HEK293 (cell line): ENCODE data around the gene KREMEN2.

ENCODE experiments used
- CTCF ChIA-PET: fragments of 350-600 bp; formaldehyde crosslinking; extraction: SDS; loops from one replicate; lab custom pipeline; 2021; ENCODE audit warnings: antibody characterized with exemption; lab: Yijun Ruan, JAX
- POLR2A ChIA-PET: fragments of 300-600 bp; formaldehyde crosslinking; extraction: SDS; loops from one replicate; lab custom pipeline; 2020; ENCODE audit warnings: antibody characterized with exemption, inconsistent platforms; lab: Yijun Ruan, JAX
- H3K27ac ChIP-seq: fragments of 200-500 bp; sonication (Bioruptor generic); 2 replicates; pipeline ENCODE4 v1.5.1; 2014; ENCODE audit warnings: low read depth, low read length, control low read depth, inconsistent platforms; ENCODE audit errors: extremely low read depth
- H3K36me3 ChIP-seq, 2 experiments: fragments of 200-500 bp in 1 of 2; sonication (Bioruptor generic) in 1 of 2; 1 replicate in 1 of 2; 2 replicates in 1 of 2; pipeline ENCODE4 v1.5.1; 2014 to 2017; ENCODE audit warnings: inconsistent platforms in 2 of 2, low read length in 2 of 2; ENCODE audit not compliant: control insufficient read depth in 2 of 2, insufficient read depth in 1 of 2
- H3K4me1 ChIP-seq: fragments of 200-500 bp; sonication (Bioruptor generic); 2 replicates; pipeline ENCODE4 v1.5.1; 2014; ENCODE audit warnings: mild to moderate bottlenecking, low read length, inconsistent platforms; ENCODE audit not compliant: control insufficient read depth, insufficient read depth
- H3K4me3 ChIP-seq: 2 replicates; pipeline ENCODE4 v1.5.1; 2011; ENCODE audit warnings: low read depth, mild to moderate bottlenecking, control low read depth, low read length, moderate library complexity
- H3K9me3 ChIP-seq: fragments of 200-500 bp; sonication (Bioruptor generic); 2 replicates; pipeline ENCODE4 v1.5.1; 2014; ENCODE audit warnings: low read depth, low read length, inconsistent platforms; ENCODE audit not compliant: control insufficient read depth, insufficient read depth
- BCL11B ChIP-seq: fragments of 450-650 bp; formaldehyde crosslinking; IDR thresholded peaks from 2 replicates; pipeline ENCODE4 v1.5.1; 2016; ENCODE audit warnings: low read depth, missing biosample characterization, missing genetic modification characterization
- EGR2 ChIP-seq: fragments of 450-650 bp; formaldehyde crosslinking; IDR thresholded peaks from 2 replicates; pipeline ENCODE4 v1.5.1; 2016; ENCODE audit warnings: low read depth, missing biosample characterization, missing genetic modification characterization
- GLIS2 ChIP-seq: fragments of 450-650 bp; formaldehyde crosslinking; IDR thresholded peaks from 2 replicates; pipeline ENCODE4 v1.5.1; 2016; ENCODE audit warnings: missing biosample characterization, missing genetic modification characterization
- IKZF3 ChIP-seq: fragments of 450-650 bp; IDR thresholded peaks from 2 replicates; pipeline ENCODE4 v1.5.0; 2018; ENCODE audit warnings: missing biosample characterization, mild to moderate bottlenecking, missing genetic modification characterization, moderate library complexity
- KLF1 ChIP-seq: fragments of 450-650 bp; formaldehyde crosslinking; IDR thresholded peaks from 2 replicates; pipeline ENCODE4 v1.5.1; 2016; ENCODE audit warnings: missing biosample characterization, missing genetic modification characterization
- KLF8 ChIP-seq: fragments of 450-650 bp; formaldehyde crosslinking; IDR thresholded peaks from 2 replicates; pipeline ENCODE4 v1.5.1; 2016; ENCODE audit warnings: missing biosample characterization, missing genetic modification characterization
- KLF9 ChIP-seq: fragments of 450-650 bp; formaldehyde crosslinking; IDR thresholded peaks from 2 replicates; pipeline ENCODE4 v1.5.1; 2016; ENCODE audit warnings: missing biosample characterization, missing genetic modification characterization, low read depth
- PATZ1 ChIP-seq: fragments of 450-650 bp; formaldehyde crosslinking; IDR thresholded peaks from 2 replicates; pipeline ENCODE4 v1.5.1; 2016; ENCODE audit warnings: missing biosample characterization, missing genetic modification characterization
- PRDM10 ChIP-seq: fragments of 450-650 bp; formaldehyde crosslinking; IDR thresholded peaks from 2 replicates; pipeline ENCODE4 v1.5.1; 2016; ENCODE audit warnings: missing biosample characterization, missing genetic modification characterization
- SCRT2 ChIP-seq: fragments of 450-650 bp; formaldehyde crosslinking; IDR thresholded peaks from 2 replicates; pipeline ENCODE4 v1.5.1; 2016; ENCODE audit warnings: missing biosample characterization, missing genetic modification characterization
- SP2 ChIP-seq: fragments of 450-650 bp; formaldehyde crosslinking; IDR thresholded peaks from 2 replicates; pipeline ENCODE4 v1.5.1; 2016; ENCODE audit warnings: missing biosample characterization, missing genetic modification characterization
- SP3 ChIP-seq: fragments of 450-650 bp; formaldehyde crosslinking; IDR thresholded peaks from 2 replicates; pipeline ENCODE4 v1.5.1; 2016; ENCODE audit warnings: missing biosample characterization, missing genetic modification characterization
- ZIC2 ChIP-seq: fragments of 450-650 bp; formaldehyde crosslinking; IDR thresholded peaks from 2 replicates; pipeline ENCODE4 v1.5.1; 2016; ENCODE audit warnings: missing biosample characterization, missing genetic modification characterization
- ZNF146 ChIP-seq: fragments of 450-650 bp; formaldehyde crosslinking; IDR thresholded peaks from 2 replicates; pipeline ENCODE4 v1.5.1; 2016; ENCODE audit warnings: missing biosample characterization, missing genetic modification characterization
- ZNF202 ChIP-seq: fragments of 450-650 bp; formaldehyde crosslinking; IDR thresholded peaks from 2 replicates; pipeline ENCODE4 v1.5.1; 2016; ENCODE audit warnings: missing biosample characterization, missing genetic modification characterization, borderline replicate concordance
- ZNF324 ChIP-seq: fragments of 450-650 bp; formaldehyde crosslinking; IDR thresholded peaks from 2 replicates; pipeline ENCODE4 v1.5.1; 2016; ENCODE audit warnings: missing biosample characterization, missing genetic modification characterization
- ZNF423 ChIP-seq: fragments of 450-650 bp; formaldehyde crosslinking; IDR thresholded peaks from 2 replicates; pipeline ENCODE4 v1.5.1; 2016; ENCODE audit warnings: missing biosample characterization, missing genetic modification characterization
- ZNF48 ChIP-seq: fragments of 450-650 bp; formaldehyde crosslinking; IDR thresholded peaks from 2 replicates; pipeline ENCODE4 v1.5.1; 2016; ENCODE audit warnings: missing biosample characterization, missing genetic modification characterization
- ZNF549 ChIP-seq: fragments of 450-650 bp; IDR thresholded peaks from 2 replicates; pipeline ENCODE4 v1.5.1; 2018; ENCODE audit warnings: missing biosample characterization, missing genetic modification characterization, mild to moderate bottlenecking, inconsistent platforms, moderate library complexity
- ZNF561 ChIP-seq: fragments of 450-650 bp; IDR thresholded peaks from 2 replicates; pipeline ENCODE4 v1.5.1; 2018; ENCODE audit warnings: missing biosample characterization, missing genetic modification characterization, borderline replicate concordance
- ZNF76 ChIP-seq: fragments of 450-650 bp; formaldehyde crosslinking; IDR thresholded peaks from 2 replicates; pipeline ENCODE4; 2016; ENCODE audit warnings: low read depth, missing biosample characterization, missing genetic modification characterization, borderline replicate concordance
- ZNF785 ChIP-seq: fragments of 450-650 bp; formaldehyde crosslinking; IDR thresholded peaks from 2 replicates; pipeline ENCODE4 v1.5.1; 2016; ENCODE audit warnings: missing biosample characterization, missing genetic modification characterization
- TF ChIP-seq, protein P1 (sequence below): fragments of 450-650 bp; formaldehyde crosslinking; IDR thresholded peaks from 2 replicates; pipeline ENCODE4 v1.5.1; 2016; ENCODE audit warnings: missing biosample characterization, missing genetic modification characterization
- TF ChIP-seq, protein P2 (sequence below): fragments of 450-650 bp; formaldehyde crosslinking; IDR thresholded peaks from 2 replicates; pipeline ENCODE4 v1.5.1; 2016; ENCODE audit warnings: missing biosample characterization, missing genetic modification characterization

Gene KREMEN2

GRCh38 chr16:2979669-2980226, 15.7 kb downstream of the KREMEN2 start (continued):
- peak; percentile 76 for TF ChIP-seq SP2
- peak; percentile 17; the same call in 1 of the 2 replicates for TF ChIP-seq BCL11B (tag by site-specific recombination)
- 0 out of 2 replicates have a peak, but pooled peaks have one; percentile 4 for TF ChIP-seq ZIC2
- TF ChIP-seq IKZF3 (tag by site-specific recombination), result no peak
- TF ChIP-seq ZNF146 (tag by site-specific recombination), result no peak
- peak; percentile 76 for TF ChIP-seq SP3 (tag by site-specific recombination)
- TF ChIP-seq ZNF785 (tag by site-specific recombination), result no peak
- TF ChIP-seq KLF1 (tag by site-specific recombination), result peak; percentile 88
- peak; percentile 52 for TF ChIP-seq EGR2 (tag by site-specific recombination)
- peak; percentile 81; the same call in 1 of the 2 replicates for TF ChIP-seq PATZ1 (tag by site-specific recombination)
- TF ChIP-seq ZNF423, result no peak
- no peak for TF ChIP-seq ZNF549 (tag by site-specific recombination)

DNA sequence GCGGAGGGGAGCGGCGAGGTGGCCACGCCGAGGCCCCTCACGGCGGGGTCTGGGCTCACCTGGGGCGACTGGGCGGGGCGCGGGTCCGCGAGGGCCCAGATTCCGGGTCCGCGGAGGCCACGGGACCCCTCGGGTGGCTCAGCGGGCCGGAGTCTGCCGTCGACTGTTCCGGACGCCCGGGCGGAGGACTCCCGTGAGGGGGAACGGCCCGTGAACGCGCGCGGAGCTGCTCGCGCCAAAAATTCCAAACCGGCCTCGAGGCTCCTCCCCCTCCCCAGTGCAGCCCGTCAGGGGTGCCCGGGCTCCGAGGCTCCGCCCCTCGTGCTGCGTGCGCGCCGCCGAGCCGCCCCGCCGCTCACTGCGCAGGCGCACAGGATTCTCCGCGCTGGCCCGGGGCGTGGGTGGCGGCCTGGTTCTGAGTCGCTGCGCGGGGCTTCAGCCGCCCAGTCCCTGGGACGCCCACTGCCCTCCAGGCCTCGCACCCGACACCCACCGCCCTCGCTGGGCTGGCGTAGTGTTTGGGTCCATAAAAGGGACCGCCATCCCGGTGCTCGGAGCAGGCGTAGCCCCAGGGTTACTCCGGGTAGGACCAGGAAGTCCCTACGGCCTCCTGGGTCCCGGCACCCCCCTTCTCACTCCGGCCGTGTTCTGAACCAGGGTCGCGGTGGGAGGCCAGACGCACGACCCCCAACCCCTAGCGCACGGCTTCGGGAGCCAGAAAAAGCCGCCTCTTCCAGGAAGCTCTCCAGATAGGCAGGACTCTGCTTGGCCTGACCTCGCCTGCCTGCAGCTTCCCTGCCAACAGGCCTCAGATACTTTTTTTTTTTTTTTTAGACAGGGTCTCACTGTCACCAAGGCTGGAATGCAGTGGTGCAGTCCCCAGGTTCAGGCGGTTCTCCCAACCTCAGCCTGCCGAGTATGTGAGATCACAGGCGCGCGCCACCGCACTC, 16.4 kb downstream of the KREMEN2 start, which contains the start of gene PKMYT1:
Gene PKMYT1, minus strand, starts transcription at position 220 of the 950 bp plus-strand sequence. CDS start 789 bp downstream, outside the sequence.
- ChIA-PET CTCF (interaction anchor here (0.6 to 2.8 kb wide), 4 partner anchors 9 to 54 kb away, joined by 3 to 12 read pairs (median 6); partner anchors contain the start of gene PAQR4), POLR2A (interaction anchor here (0.8 to 2.2 kb wide), 13 partner anchors 7 to 154 kb away, joined by 3 to 25 read pairs (median 4); partner anchors contain the start of genes FLYWCH1, FLYWCH2, KREMEN2 and PAQR4)
- H3K27ac ChIP-seq, result peak within 1 kb of the TSS; percentile 86
- peaks cover 3 to 29% of the 10 kb centered on the region in 2 experiments; a peak in 2 of 3 replicates for H3K36me3 ChIP-seq
- H3K4me1 ChIP-seq, result no peaks in the 10 kb centered on the region
- peak within 1 kb of the TSS; percentile 84 for H3K4me3 ChIP-seq
- H3K9me3 ChIP-seq, result no peaks in the 10 kb centered on the region
- TF ChIP-seq ZNF561 (tag by site-specific recombination), result peak; percentile 47; the same call in 1 of the 2 replicates
- TF ChIP-seq SCRT2 (tag by site-specific recombination), result no peak
- TF ChIP-seq, protein P1, sequence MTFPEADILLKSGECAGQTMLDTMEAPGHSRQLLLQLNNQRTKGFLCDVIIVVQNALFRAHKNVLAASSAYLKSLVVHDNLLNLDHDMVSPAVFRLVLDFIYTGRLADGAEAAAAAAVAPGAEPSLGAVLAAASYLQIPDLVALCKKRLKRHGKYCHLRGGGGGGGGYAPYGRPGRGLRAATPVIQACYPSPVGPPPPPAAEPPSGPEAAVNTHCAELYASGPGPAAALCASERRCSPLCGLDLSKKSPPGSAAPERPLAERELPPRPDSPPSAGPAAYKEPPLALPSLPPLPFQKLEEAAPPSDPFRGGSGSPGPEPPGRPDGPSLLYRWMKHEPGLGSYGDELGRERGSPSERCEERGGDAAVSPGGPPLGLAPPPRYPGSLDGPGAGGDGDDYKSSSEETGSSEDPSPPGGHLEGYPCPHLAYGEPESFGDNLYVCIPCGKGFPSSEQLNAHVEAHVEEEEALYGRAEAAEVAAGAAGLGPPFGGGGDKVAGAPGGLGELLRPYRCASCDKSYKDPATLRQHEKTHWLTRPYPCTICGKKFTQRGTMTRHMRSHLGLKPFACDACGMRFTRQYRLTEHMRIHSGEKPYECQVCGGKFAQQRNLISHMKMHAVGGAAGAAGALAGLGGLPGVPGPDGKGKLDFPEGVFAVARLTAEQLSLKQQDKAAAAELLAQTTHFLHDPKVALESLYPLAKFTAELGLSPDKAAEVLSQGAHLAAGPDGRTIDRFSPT (tag by site-specific recombination), result peak; percentile 8; the same call in 1 of the 2 replicates
- TF ChIP-seq ZNF48, result no peak
- 0 out of 2 replicates have a peak, but pooled peaks have one; percentile 36 for TF ChIP-seq ZNF324 (tag by site-specific recombination)
- TF ChIP-seq PRDM10, result peak; percentile 7; the same call in 1 of the 2 replicates
- TF ChIP-seq GLIS2, result peak; percentile 60
- TF ChIP-seq KLF1 (tag by site-specific recombination), result peak; percentile 85
- TF ChIP-seq KLF9 (tag by site-specific recombination), result peak; percentile 88
- TF ChIP-seq KLF8, result peak; percentile 48; the same call in 1 of the 2 replicates
- TF ChIP-seq ZNF549 (tag by site-specific recombination), result no peak
- 0 out of 2 replicates have a peak, but pooled peaks have one; percentile 14 for TF ChIP-seq IKZF3 (tag by site-specific recombination)
- TF ChIP-seq, protein P2, sequence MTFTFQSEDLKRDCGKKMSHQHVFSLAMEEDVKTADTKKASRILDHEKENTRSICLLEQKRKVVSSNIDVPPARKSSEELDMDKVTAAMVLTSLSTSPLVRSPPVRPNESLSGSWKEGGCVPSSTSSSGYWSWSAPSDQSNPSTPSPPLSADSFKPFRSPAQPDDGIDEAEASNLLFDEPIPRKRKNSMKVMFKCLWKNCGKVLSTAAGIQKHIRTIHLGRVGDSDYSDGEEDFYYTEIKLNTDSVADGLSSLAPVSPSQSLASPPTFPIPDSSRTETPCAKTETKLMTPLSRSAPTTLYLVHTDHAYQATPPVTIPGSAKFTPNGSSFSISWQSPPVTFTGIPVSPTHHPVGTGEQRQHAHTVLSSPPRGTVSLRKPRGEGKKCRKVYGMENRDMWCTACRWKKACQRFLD (tag by site-specific recombination), result no peak
- TF ChIP-seq ZNF202 (tag by site-specific recombination), result no peak
- TF ChIP-seq ZNF76 (tag by site-specific recombination), result peak; percentile 78
